ENCODE measurements around the gene SHQ1. TPM values are rescaled to one million over a fixed set of nuclear protein-coding genes. Genes with fewer than 3 reads are reported as not detected.
"Not testable (repeated sequence)": the region's sequence is repeated elsewhere in the genome, so short reads cannot be mapped to it uniquely, and the experiment has no call there.

The SHQ1 gene
- total RNA-seq, 1 donor from 2014 or later: 22.0 TPM

DNA sequence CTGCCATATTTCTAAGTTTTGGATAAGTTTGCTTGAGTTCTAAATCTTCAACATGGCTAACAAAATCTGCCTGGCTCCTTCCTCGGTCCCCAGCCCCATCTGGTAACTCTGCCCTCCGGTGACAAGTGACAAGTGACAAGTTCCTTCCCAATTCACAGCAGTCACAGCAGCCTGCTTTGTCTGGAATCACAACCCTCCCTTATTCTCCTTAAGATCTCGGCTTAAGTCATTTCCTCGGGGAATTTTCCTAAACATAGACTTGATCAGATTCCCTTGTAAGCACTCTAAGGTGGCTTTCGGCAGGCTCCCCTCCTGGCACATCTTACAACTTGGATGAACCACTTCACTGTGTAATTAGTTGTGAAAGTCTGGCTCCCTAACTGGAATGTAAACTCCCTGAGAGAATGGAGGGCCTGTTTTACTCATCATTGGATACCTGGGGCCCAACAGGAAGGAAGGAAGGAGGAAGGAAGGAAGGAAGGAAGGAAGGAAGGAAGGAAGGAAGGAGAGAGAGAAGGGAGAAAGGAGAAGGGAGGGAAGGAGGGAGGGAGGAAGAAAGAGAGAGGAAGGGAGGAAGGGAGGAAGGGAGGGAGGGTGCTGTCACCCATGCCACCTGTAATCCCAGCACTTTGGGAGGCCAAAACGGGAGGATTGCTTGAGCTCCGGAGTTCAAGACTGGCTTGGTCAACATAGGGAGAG is 126.4 kb downstream of the SHQ1 start:
- no peaks in the 10 kb centered on the region for H3K9me3 Mint-ChIP-seq
- no peaks in the 10 kb centered on the region for H3K36me3 Mint-ChIP-seq
- no peak for DNase-seq (ENCODE audit: low spot score in 2 of 2, unreplicated experiment in 2 of 2)
- no peak overlapping the region for H3K27ac Mint-ChIP-seq
- peaks cover 3% of the 10 kb centered on the region for H3K27me3 Mint-ChIP-seq (ENCODE audit: low read depth)
- peaks cover 12% of the 10 kb centered on the region for H3K4me1 Mint-ChIP-seq
- no peak for TF ChIP-seq CTCF (IDR thresholded peaks at IDR 0.05; ENCODE audit: unreplicated experiment)
- H3K4me3 Mint-ChIP-seq: no peak overlapping the region

GRCh38 chr3:72720566-72720965 is 127.7 kb downstream of the SHQ1 start:
- TF ChIP-seq CTCF (IDR thresholded peaks at IDR 0.05; ENCODE audit: unreplicated experiment): no peak
- H3K27me3 Mint-ChIP-seq (ENCODE audit: low read depth): peaks cover 3% of the 10 kb centered on the region

DNA sequence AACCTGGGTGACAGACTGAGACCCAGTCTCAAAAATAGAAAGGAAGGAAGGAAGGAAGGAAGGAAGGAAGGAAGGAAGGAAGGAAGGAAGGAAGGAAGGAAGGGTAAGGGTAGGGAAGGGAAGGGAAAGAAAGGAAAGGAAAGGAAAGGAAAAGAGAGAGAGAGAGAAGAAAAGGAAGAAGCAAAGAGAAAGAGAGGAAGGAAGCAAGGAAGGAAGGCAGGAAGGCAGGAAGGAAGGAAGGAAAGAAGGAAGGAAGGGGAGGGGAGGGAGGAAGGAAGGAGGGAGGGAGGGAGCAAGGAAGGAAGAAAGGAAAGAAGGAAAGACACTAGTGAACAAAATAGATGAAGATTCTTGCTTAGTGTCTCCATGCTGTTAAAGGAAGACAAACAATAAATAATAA is 129.1 kb downstream of the SHQ1 start:
- peaks cover 3% of the 10 kb centered on the region for H3K36me3 Mint-ChIP-seq
- no peak for DNase-seq (ENCODE audit: low spot score in 2 of 2, unreplicated experiment in 2 of 2)
- no peak overlapping the region for H3K27ac Mint-ChIP-seq
- TF ChIP-seq CTCF (IDR thresholded peaks at IDR 0.05; ENCODE audit: unreplicated experiment): no peak
- peaks cover 12% of the 10 kb centered on the region for H3K4me1 Mint-ChIP-seq
- H3K4me3 Mint-ChIP-seq: no peak overlapping the region
- peaks cover 3% of the 10 kb centered on the region for H3K27me3 Mint-ChIP-seq (ENCODE audit: low read depth)
- H3K9me3 Mint-ChIP-seq: peaks cover 8% of the 10 kb centered on the region

More at GRCh38 chr3:72720566-72720965, 127.7 kb downstream of the SHQ1 start:
- no peak for DNase-seq (ENCODE audit: low spot score in 2 of 2, unreplicated experiment in 2 of 2)
- Mint-ChIP-seq H3K4me3 (no peak overlapping the region), H3K27ac (no peak overlapping the region), H3K4me1 (peaks cover 12% of the 10 kb centered on the region), H3K9me3 (no peaks in the 10 kb centered on the region), H3K36me3 (no peaks in the 10 kb centered on the region)

DNA sequence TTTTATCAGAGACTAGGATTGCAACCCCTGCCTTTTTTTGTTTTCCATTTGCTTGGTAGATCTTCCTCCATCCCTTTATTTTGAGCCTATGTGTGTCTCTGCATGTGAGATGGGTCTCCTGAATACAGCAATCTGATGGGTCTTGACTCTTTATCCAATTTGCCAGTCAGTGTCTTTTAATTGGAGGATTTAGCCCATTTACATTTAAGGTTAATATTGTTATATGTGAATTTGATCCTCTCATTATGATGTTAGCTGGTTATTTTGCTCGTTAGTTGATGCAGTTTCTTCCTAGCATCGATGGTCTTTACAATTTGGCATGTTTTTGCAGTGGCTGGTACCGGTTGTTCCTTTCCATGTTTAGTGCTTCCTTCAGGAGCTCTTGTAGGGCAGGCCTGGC is 134.1 kb downstream of the SHQ1 start:
- not testable (repeated sequence) for H3K4me1 Mint-ChIP-seq; H3K27me3 Mint-ChIP-seq (ENCODE audit: low read depth); H3K27ac Mint-ChIP-seq; H3K9me3 Mint-ChIP-seq; H3K4me3 Mint-ChIP-seq; H3K36me3 Mint-ChIP-seq; DNase-seq (ENCODE audit: low spot score in 2 of 2, unreplicated experiment in 2 of 2)

GRCh38 chr3:72710471-72710870 is 137.8 kb downstream of the SHQ1 start:
- H3K36me3 Mint-ChIP-seq; DNase-seq (ENCODE audit: low spot score in 2 of 2, unreplicated experiment in 2 of 2); H3K4me3 Mint-ChIP-seq; H3K27me3 Mint-ChIP-seq (ENCODE audit: low read depth); H3K4me1 Mint-ChIP-seq; H3K9me3 Mint-ChIP-seq; H3K27ac Mint-ChIP-seq: not testable (repeated sequence)

GRCh38 chr3:72708441-72708840 is 139.8 kb downstream of the SHQ1 start:
- Mint-ChIP-seq H3K36me3 (no peaks in the 10 kb centered on the region), H3K27me3 (ENCODE audit: low read depth) (peaks cover under 1% of the 10 kb centered on the region), H3K4me3 (no peak overlapping the region), H3K27ac (no peak overlapping the region), H3K4me1 (no peaks in the 10 kb centered on the region), H3K9me3 (no peaks in the 10 kb centered on the region)
- TF ChIP-seq CTCF (IDR thresholded peaks at IDR 0.05; ENCODE audit: unreplicated experiment): no peak
- DNase-seq (ENCODE audit: low spot score in 2 of 2, unreplicated experiment in 2 of 2): no peak

DNA sequence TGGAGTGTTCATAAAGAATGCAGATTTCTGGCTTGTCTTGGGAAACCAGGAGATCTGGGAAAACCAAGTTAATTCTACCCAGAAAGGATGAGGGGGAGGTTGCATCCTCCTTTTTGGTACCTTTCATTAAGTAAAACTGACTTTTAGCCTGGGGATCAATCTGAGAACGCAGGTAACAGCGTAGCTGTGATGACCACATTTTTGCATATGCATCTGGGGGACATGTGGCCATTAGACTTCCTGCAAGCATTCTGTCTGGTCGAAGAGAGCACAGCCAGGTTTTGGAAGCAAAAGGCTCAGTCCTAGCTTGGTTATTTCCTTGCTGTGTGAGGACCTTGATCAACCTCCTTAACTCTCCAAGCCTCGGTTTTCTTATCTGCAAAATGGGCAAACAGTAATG is 145.2 kb downstream of the SHQ1 start:
- no peaks in the 10 kb centered on the region for H3K27me3 Mint-ChIP-seq (ENCODE audit: low read depth)
- H3K36me3 Mint-ChIP-seq: no peaks in the 10 kb centered on the region
- peaks cover 4% of the 10 kb centered on the region for H3K4me1 Mint-ChIP-seq
- no peak for TF ChIP-seq CTCF (IDR thresholded peaks at IDR 0.05; ENCODE audit: unreplicated experiment)
- H3K4me3 Mint-ChIP-seq: no peak overlapping the region
- no peaks in the 10 kb centered on the region for H3K9me3 Mint-ChIP-seq
- H3K27ac Mint-ChIP-seq: no peak overlapping the region
- DNase-seq (ENCODE audit: low spot score in 2 of 2, unreplicated experiment in 2 of 2): no peak

Data from mesothelial cell of epicardium (in vitro differentiated cells).